CD4-positive, alpha-beta T cell treated with Interleukin-15 for 1 hour (primary cell): Measurements from ENCODE around the gene DCPS.
A peak's percentile ranks its signal among the peaks of the same experiment; 100 is the strongest.
"Not testable (repeated sequence)": the region's sequence is repeated elsewhere in the genome, so short reads cannot be mapped to it uniquely, and the experiment has no call there.

Experiments
- DNase-seq: peaks from one replicate; pipeline ENCODE4 v3.0.0-alpha.2; 2020

DCPS gene

DNA sequence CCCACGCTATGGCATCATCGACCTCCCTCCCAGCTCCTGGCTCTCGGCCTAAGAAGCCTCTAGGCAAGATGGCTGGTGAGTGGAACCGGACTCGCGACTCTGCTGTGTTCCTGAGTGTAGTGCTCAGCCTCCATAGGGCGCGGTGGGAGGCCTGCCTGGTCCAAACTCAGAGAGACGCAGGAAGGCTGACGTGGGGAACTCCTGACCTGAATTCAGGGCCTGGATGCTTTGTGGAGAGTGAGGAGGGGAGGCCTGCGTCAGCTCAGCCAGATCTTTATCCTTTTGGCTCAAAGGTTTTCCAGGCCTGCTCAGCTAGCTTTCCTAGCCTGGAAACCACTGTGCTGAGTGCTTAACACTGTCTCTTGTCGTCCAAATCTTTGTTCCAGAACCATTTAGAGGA lies 13.0 kb upstream of the DCPS start:
- no peak for DNase-seq

- no peak for DNase-seq
These were observed 10.1 kb upstream of the DCPS start for GRCh38 chr11:126293726-126294125.

DNA sequence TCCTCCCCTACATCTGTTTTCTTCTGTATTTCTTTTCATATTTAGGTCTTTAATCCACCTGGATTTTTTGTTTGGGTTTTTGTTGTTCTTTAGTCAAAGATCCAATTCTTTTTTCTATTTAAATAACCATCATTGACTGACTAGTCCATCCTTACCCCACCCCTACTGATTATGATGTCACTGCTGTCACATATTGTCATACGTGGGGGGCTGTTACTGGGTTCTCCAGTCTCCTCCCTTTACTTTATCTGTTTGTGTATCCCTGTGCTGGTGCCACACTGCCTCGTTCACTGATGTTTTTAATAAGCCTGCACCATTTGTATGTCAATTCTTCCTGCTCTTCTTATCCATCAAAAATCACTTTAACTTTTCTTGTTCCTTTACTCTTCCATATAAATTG lies 6.9 kb upstream of the DCPS start:
- DNase-seq, result no peak

GRCh38 chr11:126304457-126305075 lies 706 bp downstream of the DCPS start:
- no peak for DNase-seq

GRCh38 chr11:126305699-126306098 lies 1.8 kb downstream of the DCPS start:
- DNase-seq, result no peak

GRCh38 chr11:126307706-126308105 lies 3.8 kb downstream of the DCPS start:
- DNase-seq, result no peak

DNA sequence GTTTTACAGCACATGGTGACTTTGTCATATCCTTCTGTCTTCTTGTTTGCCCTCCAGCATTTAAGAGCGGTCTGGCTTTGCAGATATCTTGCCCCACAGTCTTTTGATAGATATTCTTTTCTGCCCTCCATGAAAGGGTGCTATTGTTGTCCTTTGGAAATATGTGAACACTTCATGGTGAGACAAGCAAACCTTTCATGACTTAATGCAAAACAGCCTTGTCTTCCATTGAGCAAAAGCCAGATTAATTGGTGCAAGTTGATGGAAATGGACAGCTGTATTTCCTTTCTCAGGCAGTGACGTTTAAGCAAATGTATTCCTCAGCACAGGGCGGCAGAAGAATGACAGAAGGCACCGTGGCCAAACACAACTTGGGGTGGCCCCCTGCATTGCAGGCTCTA lies 4.4 kb downstream of the DCPS start:
- no peak for DNase-seq

DNA sequence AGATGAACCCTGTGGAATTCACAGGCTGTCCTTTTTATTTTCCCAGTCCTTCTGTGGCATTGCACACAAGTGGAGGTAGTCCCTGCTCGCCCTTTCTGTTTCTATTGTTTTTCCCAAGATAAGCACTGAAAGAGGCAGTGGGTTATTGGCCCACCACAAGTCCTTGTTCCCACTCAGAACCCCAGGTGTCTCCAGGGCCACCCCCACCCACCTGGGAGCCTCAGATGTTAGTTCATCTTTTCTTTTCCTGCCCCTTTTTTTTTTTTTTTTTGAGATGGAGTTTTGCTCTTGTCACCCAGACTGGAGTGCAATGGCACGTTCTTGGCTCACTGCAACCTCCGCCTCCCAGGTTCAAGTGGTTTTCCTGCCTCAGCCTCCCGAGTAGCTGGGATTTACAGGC lies 4.9 kb downstream of the DCPS start:
- DNase-seq, result not testable (repeated sequence)

DNA sequence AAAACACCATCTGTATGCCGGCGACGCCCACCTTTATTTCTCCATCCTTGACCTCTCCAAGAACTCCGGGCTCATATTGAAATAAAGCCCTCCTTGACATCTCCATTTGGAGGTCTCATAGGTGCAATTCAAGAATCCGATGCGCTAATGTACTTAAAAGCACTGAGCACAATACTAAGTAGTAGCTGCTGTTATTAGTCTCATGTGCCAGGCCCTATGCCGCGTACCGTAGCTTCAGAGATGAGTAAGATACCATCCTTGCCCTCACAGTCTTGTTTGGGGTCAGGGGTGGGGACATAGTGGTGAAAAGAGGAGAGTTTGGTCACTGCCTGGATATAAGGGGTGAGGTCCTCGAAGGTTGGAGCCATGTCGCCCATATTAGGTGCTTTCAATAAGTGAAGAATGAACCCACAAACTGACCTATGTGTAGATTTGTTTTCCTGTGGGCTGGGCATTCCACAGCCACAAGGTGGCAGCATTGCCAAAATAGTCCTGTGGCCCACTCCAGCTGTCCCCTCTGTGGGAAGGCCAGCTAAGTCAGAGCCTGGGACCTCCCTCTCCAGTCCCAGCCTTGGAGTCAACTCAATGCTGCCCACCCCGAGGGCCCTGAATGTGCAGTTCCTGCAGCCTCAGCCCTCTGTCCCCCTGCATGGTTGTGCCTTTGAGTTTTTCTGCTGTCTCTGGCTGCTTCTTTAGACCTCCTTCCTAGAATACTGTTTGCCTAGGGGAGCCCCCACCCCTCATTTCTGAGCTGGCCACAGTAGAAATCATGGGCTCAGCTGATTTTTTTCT lies 6.5 kb downstream of the DCPS start:
- DNase-seq, result peak; percentile 62

DNA sequence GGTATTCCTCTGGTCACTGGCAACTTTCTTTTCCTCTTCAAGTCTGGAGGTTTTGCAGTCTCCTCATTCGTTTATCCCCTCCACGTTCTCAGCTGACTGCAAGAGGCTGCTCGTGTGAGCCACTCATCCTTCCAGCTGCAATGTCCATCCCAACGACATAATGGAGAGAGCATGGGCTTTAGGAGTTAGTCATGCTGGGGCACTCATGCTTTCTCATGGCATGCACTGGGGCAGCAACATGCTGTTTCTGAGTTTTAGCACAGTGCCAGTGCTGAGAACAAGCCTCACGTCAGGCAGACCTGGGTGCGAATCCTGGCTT lies 7.1 kb downstream of the DCPS start:
- DNase-seq, result no peak

DNA sequence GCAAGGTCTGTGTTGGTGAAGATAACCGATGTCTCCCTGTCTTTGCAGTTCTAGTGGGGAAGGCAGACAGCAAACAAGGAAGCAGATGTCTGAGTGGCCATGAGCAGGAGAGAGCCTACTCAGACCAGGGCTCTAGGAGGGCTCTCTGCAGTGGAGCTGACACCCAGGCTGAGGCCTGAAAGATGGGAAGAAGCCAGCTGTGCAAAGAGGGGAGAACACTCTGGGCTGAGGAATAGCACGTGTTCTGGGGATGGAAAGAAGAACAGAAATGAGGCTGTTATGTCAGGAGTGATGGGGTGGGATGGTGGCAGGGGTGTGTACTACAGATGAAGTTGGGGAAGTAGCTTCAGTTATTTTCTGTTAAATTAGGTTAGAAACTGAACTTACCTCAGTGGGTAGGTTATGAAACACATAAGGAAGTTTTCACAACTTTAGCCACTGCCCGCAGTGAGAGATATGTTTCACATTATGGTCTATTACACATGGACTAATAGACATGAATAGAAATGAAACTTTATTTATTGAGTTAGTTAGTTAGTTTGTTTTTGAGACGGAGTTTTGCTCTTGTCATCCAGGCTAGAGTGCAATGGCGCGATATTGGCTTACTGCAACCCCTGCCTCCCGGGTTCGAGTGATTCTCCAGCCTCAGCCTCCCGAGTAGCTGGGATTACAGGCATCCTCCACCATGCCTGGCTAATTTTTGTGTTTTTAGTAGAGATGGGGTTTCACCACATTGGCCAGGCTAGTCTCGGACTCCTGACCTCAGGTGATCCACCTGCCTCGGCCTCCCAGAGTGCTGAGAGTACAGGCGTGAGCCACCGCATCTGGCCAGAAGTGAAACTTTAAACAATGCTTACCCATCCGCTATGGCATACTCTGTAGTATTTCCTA lies 7.8 kb downstream of the DCPS start:
- no peak for DNase-seq

DNA sequence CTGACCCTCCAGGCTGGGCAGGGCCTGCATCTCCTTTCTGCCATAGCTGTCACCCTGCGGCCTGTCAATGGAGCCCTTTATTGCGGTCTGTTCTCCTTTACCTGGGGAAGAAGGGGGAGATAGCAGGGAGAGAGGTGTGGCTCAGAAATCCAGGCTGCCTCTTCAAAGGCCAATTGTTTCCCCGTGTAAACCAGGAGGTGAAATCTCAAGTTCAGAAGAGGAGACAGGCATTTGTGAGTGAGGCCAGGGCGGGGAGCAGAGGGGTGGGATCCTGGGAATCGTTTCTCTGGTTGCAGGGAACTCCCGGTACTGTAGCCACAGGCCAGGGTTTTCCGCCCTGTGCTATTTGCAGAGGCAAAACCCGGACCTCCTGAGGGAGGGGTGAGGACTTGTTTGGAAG lies 9.1 kb downstream of the DCPS start:
- no peak for DNase-seq

- DNase-seq, result no peak
These were observed 10.0 kb downstream of the DCPS start for GRCh38 chr11:126313826-126314225.

DNA sequence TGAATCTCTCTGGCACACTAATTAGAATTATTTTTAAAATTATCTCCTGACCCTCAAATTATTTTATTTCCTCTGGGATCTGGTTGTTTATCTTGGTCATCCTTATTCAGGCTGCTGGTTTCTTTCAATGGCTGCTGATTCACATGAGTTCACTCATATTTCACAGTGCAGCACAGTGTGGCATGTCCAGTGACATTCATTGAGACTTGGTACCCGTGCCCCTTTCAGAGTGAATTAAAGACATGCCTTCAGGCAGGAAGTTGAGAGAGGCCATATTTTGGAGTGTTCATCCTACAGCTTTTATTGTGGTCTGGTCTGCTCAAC lies 13.5 kb downstream of the DCPS start:
- DNase-seq, result no peak

GRCh38 chr11:126317756-126318573 lies 14.1 kb downstream of the DCPS start:
- DNase-seq, result no peak

GRCh38 chr11:126318574-126319373 lies 14.9 kb downstream of the DCPS start:
- no peak for DNase-seq

- no peak for DNase-seq
These were observed 15.5 kb downstream of the DCPS start for GRCh38 chr11:126319374-126319740.

DNA sequence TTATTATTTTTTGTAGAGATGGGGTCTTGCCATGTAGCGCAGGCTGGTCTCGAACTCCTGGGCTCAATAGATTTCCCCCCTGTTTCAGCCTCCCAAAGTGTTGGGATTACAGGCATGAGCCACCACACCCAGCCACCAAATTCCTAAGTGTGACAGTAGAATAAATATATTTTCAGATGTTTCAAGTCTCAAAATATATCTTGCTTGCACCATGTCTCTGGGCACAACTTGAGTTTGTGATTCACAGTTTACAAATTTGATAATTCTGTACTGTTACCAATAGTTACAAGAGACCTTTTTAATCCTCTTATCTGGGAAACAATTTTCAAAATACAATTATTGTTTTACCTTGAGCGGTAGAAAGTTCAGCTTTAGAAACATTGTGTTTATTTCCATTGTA lies 19.1 kb downstream of the DCPS start:
- DNase-seq, result no peak

GRCh38 chr11:126327281-126328000 lies 23.6 kb downstream of the DCPS start:
- no peak for DNase-seq

DNA sequence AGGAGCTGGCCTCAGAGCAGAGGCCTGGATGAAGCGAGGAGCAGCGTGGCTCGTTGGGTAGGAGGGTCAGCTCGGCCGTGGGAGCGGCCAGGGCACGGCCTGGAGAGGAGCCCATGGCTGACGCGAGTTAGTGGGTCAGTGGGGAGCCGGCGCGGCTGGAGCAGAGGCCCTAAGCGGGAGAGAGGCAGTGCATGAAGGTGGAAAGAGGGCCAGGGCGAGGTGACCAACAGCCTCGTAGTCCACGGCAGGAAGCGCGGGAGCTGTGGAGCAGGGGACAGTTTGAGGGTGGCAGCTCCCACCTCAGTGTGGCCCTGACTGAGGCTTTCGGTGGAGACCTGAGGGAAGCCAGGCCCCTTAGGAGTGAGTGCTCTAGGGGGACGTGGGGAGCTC lies 24.1 kb downstream of the DCPS start:
- no peak for DNase-seq

- no peak for DNase-seq
These were observed 24.6 kb downstream of the DCPS start for GRCh38 chr11:126328444-126328843.
